Vagina (tissue), 2 donors: ENCODE measurements around the gene MADD.

Source experiments
- POLR2AphosphoS5 ChIP-seq, 2 donors: sonication (generic); formaldehyde crosslinking; IDR thresholded peaks; one replicate each; pipeline ENCODE4 v1.9.0; 2017; ENCODE audit warnings: antibody characterized with exemption in 2 of 2, mild to moderate bottlenecking in 2 of 2, low read depth in 1 of 2; ENCODE audit not compliant: insufficient read depth in 1 of 2
- TF ChIP-seq, protein P1 (sequence below), 3 experiments: fragments of 450-650 bp in 2 of 3; fragments of 200-600 bp in 1 of 3; sonication (generic) in 1 of 3; IDR thresholded peaks; one replicate each; pipeline ENCODE4 v1.5.1; 2017 to 2019; ENCODE audit warnings: antibody characterized with exemption in 3 of 3, mild to moderate bottlenecking in 2 of 3, moderate library complexity in 2 of 3

DNA sequence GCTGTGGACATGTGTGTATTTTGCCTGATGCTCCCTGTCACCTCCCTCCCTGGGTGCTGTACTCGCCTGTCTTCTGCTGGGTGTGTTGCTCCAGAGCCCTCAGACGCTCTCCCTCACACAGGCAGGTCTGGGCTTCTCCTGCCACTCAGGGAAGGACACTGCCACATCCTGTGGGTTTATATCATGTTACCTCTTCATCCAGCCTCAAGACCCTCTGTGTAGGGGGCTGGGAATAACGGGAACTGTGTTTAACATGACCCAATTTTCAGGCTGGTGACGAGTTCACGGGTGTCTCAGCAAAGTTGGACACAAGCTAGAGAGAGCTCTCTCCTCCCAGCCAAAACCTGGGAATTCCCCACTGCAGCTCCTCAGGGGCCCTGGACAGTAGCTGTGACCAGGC is 58.0 kb downstream of the MADD start:
- TF ChIP-seq, protein P1, sequence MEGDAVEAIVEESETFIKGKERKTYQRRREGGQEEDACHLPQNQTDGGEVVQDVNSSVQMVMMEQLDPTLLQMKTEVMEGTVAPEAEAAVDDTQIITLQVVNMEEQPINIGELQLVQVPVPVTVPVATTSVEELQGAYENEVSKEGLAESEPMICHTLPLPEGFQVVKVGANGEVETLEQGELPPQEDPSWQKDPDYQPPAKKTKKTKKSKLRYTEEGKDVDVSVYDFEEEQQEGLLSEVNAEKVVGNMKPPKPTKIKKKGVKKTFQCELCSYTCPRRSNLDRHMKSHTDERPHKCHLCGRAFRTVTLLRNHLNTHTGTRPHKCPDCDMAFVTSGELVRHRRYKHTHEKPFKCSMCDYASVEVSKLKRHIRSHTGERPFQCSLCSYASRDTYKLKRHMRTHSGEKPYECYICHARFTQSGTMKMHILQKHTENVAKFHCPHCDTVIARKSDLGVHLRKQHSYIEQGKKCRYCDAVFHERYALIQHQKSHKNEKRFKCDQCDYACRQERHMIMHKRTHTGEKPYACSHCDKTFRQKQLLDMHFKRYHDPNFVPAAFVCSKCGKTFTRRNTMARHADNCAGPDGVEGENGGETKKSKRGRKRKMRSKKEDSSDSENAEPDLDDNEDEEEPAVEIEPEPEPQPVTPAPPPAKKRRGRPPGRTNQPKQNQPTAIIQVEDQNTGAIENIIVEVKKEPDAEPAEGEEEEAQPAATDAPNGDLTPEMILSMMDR (IDR thresholded peaks at IDR 0.05) = no peak
- TF ChIP-seq POLR2AphosphoS5 (IDR thresholded peaks at IDR 0.05; ENCODE audit: insufficient read depth in 1 of 2, low read depth in 1 of 2) = no peak
